HG03442 (cell line): ENCODE results near the gene HTR4.
A peak's percentile ranks its signal among the peaks of the same experiment; 100 is the strongest.
"Not testable (repeated sequence)": the region's sequence is repeated elsewhere in the genome, so short reads cannot be mapped to it uniquely, and the experiment has no call there.

Experiments
- ATAC-seq: cut with Tn5 transposase; IDR thresholded peaks from one replicate; pipeline ENCODE4 v1.9.1; 2021; ENCODE audit warnings: mild to moderate bottlenecking, moderate library complexity; ENCODE audit not compliant: unreplicated experiment

The HTR4 gene

GRCh38 chr5:148482697-148483462, 171.4 kb downstream of the HTR4 start:
- peak; percentile 90 for ATAC-seq

- no peak for ATAC-seq
Measured at GRCh38 chr5:148482196-148482595, 172.1 kb downstream of the HTR4 start.

GRCh38 chr5:148477429-148477828, 176.9 kb downstream of the HTR4 start:
- ATAC-seq, result no peak

GRCh38 chr5:148476302-148476701, 178.0 kb downstream of the HTR4 start:
- no peak for ATAC-seq

GRCh38 chr5:148474025-148474511, 180.3 kb downstream of the HTR4 start:
- ATAC-seq, result no peak

GRCh38 chr5:148471379-148471778, 182.9 kb downstream of the HTR4 start:
- no peak for ATAC-seq

- ATAC-seq, result no peak
Measured at GRCh38 chr5:148469501-148469935, 184.8 kb downstream of the HTR4 start.

- ATAC-seq, result not testable (repeated sequence)
Measured at GRCh38 chr5:148468746-148469145, 185.6 kb downstream of the HTR4 start.

GRCh38 chr5:148467958-148468357, 186.4 kb downstream of the HTR4 start:
- no peak for ATAC-seq

GRCh38 chr5:148466236-148466580, 188.1 kb downstream of the HTR4 start:
- ATAC-seq, result no peak

- no peak for ATAC-seq
Measured at GRCh38 chr5:148465381-148466235, 188.7 kb downstream of the HTR4 start.

- no peak for ATAC-seq
Measured at GRCh38 chr5:148459669-148460068, 194.7 kb downstream of the HTR4 start.

- ATAC-seq, result no peak
Measured at GRCh38 chr5:148458036-148458888, 196.1 kb downstream of the HTR4 start.

GRCh38 chr5:148457183-148457620, 197.1 kb downstream of the HTR4 start:
- ATAC-seq, result peak; percentile 59

- no peak for ATAC-seq
Measured at GRCh38 chr5:148455185-148455584, 199.1 kb downstream of the HTR4 start.

GRCh38 chr5:148454576-148454975, 199.8 kb downstream of the HTR4 start:
- ATAC-seq, result no peak

GRCh38 chr5:148452499-148453193, 201.7 kb downstream of the HTR4 start:
- no peak for ATAC-seq

- ATAC-seq, result no peak
Measured at GRCh38 chr5:148446611-148447010, 207.7 kb downstream of the HTR4 start.

GRCh38 chr5:148445578-148445977, 208.7 kb downstream of the HTR4 start:
- ATAC-seq, result no peak

- ATAC-seq, result peak; percentile 86
Measured at GRCh38 chr5:148443998-148444397, 210.3 kb downstream of the HTR4 start.
